AG09309 (cell line): ENCODE measurements around the gene RENBP.

Experiments used
- DNase-seq: peaks from one replicate; pipeline ENCODE4 v3.0.0-alpha.2; 2010; ENCODE audit warnings: low read depth
- H3K4me3 ChIP-seq: 2 replicates; pipeline ENCODE4 v1.5.1; 2011; ENCODE audit warnings: mild to moderate bottlenecking, low read depth, low read length, moderate library complexity; ENCODE audit not compliant: control insufficient read depth
- CTCF ChIP-seq: IDR thresholded peaks from 2 replicates; pipeline ENCODE4 v1.5.1; 2011; ENCODE audit warnings: mild to moderate bottlenecking, low read depth, low read length, inconsistent platforms; ENCODE audit not compliant: insufficient read depth, control insufficient read depth; ENCODE audit errors: missing control alignments

The RENBP gene

DNA sequence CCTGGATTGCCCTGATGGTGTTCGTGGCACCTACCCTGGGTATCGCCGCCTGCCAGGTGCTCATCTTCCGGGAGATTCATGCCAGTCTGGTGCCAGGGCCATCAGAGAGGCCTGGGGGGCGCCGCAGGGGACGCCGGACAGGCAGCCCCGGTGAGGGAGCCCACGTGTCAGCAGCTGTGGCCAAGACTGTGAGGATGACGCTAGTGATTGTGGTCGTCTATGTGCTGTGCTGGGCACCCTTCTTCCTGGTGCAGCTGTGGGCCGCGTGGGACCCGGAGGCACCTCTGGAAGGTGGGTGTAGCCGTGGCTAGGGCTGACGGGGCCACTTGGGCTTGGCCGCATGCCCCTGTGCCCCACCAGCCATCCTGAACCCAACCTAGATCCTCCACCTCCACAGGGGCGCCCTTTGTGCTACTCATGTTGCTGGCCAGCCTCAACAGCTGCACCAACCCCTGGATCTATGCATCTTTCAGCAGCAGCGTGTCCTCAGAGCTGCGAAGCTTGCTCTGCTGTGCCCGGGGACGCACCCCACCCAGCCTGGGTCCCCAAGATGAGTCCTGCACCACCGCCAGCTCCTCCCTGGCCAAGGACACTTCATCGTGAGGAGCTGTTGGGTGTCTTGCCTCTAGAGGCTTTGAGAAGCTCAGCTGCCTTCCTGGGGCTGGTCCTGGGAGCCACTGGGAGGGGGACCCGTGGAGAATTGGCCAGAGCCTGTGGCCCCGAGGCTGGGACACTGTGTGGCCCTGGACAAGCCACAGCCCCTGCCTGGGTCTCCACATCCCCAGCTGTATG, 38.1 kb downstream of the RENBP start:
- H3K4me3 ChIP-seq: no peak overlapping the region
- no peak for DNase-seq
- no peak for TF ChIP-seq CTCF

GRCh38 chrX:153905481-153906095, 38.9 kb downstream of the RENBP start:
- H3K4me3 ChIP-seq: no peak overlapping the region
- DNase-seq: no peak
- no peak for TF ChIP-seq CTCF

GRCh38 chrX:153903991-153904957, 40.2 kb downstream of the RENBP start, which contains the start of gene AVPR2:
Gene AVPR2 (plus strand): TSS chrX:153904673. CDS start chrX:153905146, 473 bp downstream.
- no peak for TF ChIP-seq CTCF

DNA sequence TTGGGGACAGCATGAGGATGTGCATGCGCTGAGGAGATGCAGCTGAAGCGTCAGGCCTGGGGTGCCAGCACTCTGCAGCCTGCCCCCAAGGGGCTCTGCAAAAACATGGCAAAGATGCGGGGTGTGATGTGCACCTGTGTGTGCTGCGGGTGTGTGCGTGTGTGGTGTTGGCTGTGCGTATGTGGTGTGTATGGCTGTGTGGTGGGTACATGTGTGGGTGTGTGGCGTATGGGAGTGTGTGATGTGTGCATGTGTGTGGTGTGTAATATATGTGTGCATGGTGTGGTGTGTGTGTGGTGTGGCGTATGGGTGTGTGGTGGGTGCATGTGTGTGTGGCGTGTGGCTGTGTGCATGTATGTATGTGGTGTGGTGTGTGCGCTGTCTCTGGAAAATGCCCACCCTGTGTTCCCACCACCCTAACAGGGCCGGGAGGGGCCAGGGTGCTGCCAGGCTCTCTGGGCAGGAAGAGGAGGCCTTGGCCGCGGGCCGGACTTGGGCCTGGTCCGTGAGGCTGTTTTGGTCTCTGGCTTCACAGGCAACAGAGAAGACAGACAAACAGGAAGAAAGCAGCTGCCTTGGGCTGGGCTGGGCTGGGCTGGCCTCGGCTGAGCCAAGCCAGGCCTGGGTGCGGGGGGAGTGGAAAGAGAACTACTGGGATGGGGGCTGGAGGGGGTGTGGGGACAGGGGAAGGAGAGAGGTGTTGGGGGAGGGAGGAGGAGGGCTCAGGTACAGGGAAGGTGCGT, 41.0 kb downstream of the RENBP start:
- DNase-seq: no peak
- no peak overlapping the region for H3K4me3 ChIP-seq
- no peak for TF ChIP-seq CTCF

More at GRCh38 chrX:153903991-153904957, 40.2 kb downstream of the RENBP start, which contains the start of gene AVPR2:
- no peak within 1 kb of the TSS for H3K4me3 ChIP-seq
- DNase-seq: no peak

GRCh38 chrX:153902385-153902784, 42.1 kb downstream of the RENBP start:
- TF ChIP-seq CTCF: no peak

More at GRCh38 chrX:153902385-153902784, 42.1 kb downstream of the RENBP start:
- no peak for DNase-seq
- H3K4me3 ChIP-seq: no peak overlapping the region
